Renal pelvis (tissue), 4 donors: Measurements from ENCODE around the gene STK39. TPM values are rescaled to one million over a fixed set of nuclear protein-coding genes. Genes with fewer than 3 reads are reported as not detected.
"Not testable (repeated sequence)": the region's sequence is repeated elsewhere in the genome, so short reads cannot be mapped to it uniquely, and the experiment has no call there.

Experiments
- DNase-seq: peaks from one replicate; pipeline ENCODE4 v3.0.0-alpha.2; 2013
- polyA plus RNA-seq, 3 donors: library from polyadenylated mRNA; unstranded; fragments of 120-200 nt; gene quantifications; one replicate each; pipeline ENCODE4 v1.2.1, GENCODE V29; 2013; ENCODE audit not compliant: insufficient read length in 3 of 3

STK39 gene
- polyA plus RNA-seq, 3 donors, result 28.7 to 30.0 (median 30.0) TPM

DNA sequence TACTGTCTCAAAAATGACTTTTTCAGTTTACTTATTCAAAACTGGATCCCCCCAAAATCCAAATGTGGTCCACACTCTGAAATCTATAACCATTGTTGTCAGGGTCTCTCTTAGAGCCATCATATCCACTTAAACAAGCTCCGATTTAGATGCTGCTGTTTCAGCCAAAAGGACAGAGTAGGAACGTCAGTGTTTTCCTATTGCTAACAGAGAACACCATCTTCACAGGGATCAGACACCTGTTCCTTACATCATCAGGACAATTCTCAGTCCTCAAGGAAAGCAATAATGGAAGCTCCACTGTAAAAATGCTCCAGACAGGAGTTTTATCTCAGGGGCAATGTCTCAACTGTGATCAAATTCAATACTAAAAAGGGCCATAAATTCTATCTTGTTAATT, 155.4 kb downstream of the STK39 start:
- no peak for DNase-seq

GRCh38 chr2:168090366-168091135, 156.8 kb downstream of the STK39 start:
- no peak for DNase-seq

- DNase-seq, result no peak
Observed at GRCh38 chr2:168089200-168089599, 158.2 kb downstream of the STK39 start.

GRCh38 chr2:168087401-168087800, 160.0 kb downstream of the STK39 start:
- peak; percentile 43 for DNase-seq

DNA sequence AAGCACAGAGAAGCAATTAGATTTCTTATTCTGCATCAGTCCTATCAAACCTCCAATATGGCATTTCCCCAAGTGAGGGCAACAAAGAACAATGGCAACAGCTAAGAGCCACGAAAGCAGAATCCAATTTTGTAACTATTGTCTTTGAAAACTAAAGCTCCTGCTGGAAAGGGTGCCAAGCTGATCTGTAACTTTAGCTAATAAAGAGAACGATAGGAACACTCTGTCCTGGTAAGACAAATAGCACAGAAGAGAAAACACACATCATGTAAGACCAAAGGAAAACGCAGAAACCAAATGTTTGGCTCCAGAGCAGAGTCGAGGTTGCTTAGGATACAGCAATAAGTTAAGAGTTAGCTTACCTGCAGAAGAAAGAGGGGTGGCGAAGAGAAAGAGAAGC, 160.5 kb downstream of the STK39 start:
- DNase-seq, result no peak

GRCh38 chr2:168085801-168086361, 161.5 kb downstream of the STK39 start:
- no peak for DNase-seq

DNA sequence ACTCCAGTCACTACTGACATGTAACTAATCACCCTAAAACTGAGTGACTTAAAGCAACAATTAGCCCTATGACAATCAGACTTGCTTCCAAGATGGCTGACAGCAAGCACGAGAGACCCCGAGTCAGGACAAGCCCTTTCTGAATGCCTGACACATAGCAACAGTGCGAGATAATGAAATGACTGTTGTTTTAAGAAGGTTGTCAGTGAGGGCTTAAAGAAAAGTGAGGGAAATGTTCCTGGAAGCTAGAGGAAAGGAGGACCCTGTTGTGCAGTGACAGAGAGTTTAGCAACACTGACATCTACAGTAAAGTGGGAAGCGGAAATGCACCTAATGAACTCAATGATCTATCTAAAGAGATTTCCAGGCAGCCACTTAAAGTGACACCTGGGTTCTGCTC, 163.1 kb downstream of the STK39 start:
- DNase-seq, result no peak

DNA sequence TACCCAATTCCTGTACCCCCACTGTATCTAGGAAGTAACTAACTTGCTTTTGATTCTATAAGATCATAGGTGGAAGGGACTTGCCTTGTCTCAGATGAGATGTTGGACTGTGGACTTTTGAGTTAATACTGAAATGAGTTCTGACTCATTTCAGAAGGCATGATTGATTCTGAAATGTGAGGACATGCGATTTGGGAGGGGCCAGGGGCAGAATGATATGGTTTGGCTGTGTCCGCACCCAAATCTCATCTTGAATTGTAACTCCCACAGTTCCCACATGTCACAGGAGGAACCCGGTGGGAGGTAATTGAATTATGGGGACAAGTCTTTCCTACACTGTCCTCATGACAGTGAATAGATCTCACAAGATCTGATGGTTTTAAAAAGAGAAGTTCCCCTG, 165.9 kb downstream of the STK39 start:
- not testable (repeated sequence) for DNase-seq

DNA sequence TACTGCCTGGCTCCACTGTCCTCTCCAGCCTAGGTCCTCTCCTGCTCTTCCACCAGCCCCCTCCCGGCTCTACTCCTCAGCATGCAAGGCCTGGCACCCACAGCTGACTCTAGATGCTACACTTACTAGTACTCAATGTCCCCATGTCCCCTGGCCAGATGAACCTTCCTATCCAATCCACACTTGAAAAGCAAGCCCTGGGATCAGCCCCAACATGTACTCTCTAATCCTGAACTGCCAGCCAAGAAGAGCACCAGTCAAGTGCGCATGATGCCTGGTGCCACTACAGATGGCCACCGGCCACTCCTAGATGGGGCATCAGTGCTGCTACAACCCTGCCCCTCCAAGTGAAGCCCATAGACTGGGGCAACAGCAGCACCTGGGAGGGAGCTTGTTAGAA, 168.2 kb downstream of the STK39 start:
- DNase-seq, result no peak

DNA sequence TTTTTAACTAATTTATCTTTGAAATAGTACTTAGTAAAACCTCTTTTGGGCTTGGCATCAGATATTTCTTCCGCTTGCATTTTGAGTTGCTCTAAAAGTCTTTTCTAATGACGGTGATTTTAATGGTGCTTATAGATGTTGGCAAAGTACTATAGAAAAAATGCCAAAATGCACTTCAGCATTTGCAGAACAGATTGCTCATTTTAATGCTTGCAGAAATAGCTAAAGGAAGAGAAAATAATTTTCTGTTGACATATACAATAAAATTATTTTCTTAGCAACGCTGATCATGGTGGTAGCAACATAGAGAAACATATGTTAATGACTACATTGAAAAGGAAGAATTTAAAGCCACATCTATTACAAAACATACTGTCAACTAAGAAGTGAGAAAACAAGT, 170.7 kb downstream of the STK39 start:
- no peak for DNase-seq

DNA sequence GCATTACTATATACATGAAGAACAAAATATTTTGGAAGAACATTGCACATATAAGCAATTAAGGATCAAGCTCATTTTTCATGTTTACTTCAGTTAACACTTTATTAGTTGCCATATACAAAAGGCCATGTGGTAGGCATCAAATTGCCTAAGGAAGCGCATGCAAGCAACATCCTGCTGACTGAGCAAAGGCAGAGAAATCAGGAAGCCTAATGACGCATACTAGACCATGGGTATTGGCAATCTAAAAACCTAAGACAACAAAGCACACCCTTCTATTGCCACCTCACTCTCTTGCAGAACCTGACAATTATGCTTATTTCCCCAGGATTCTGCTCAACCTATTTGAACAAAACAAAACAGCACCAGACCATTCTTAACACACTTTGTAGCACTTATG, 171.9 kb downstream of the STK39 start:
- DNase-seq, result no peak

GRCh38 chr2:168072626-168073303, 174.6 kb downstream of the STK39 start:
- DNase-seq, result no peak

DNA sequence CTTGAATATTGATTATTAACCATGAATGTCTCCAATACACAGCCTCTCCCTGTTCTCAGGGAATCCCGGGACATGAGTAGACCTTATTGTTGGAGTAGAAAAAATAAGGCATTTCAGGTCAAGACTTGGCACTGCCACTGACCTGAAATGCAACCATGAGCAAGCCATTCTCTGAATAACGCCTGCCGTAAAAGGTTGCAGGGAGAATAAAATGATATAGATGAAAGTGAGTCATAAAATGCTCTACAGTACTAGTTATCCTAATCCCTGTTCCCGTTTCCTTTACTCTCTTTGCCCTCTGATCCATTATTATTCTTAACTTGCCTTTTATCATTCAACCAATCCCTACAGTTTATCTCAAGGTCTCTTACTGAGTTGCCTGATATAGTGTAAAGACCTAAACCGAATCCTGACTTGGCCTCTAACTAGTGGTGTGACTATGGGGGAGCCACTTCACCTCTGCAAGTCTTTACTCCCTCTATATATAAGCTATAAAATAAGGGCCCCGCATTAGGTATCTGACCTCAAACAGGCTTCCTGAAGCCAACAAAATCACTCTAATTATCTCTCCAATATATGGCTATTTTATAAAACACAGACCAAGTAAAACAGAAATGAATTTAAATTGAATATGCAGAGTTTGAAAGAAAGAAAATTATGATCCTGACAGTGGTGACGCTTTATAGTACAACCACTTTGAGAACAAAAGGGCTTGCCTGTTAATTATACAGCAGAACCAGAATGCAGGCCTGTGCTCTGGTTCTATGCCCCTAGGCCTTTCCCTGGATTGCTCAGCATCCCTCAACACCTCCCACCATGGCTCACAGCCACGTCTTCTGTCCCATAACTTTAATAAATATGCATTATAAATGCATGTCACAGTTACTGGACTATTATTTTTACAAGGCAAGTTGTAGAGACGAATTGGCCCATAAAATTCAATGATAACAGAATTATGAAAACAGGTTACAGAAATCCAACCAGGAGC, 183.1 kb downstream of the STK39 start:
- DNase-seq, result no peak

- no peak for DNase-seq
Observed at GRCh38 chr2:168062936-168063335, 184.5 kb downstream of the STK39 start.

- DNase-seq, result no peak
Observed at GRCh38 chr2:168062054-168062453, 185.3 kb downstream of the STK39 start.

GRCh38 chr2:168060986-168061750, 186.2 kb downstream of the STK39 start:
- DNase-seq, result no peak

DNA sequence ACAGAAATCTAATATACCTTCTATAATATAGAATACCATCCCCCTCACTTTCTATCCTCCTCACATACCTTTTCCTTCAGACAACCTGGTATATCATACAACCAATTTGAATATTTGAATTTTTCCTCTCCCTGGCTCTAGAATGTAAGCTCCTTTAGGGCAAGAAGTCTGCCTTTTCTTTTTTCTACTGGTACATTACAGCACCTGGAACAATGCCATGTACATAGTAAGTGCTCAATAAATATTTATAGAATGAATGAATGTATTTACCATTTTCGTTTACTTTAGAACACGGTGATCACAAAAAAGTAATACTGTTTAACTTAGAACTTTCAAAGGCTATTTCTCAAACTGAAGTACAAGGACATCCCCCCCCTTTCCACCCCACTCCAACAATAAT, 187.6 kb downstream of the STK39 start:
- DNase-seq, result no peak

- DNase-seq, result no peak
Observed at GRCh38 chr2:168058675-168059074, 188.7 kb downstream of the STK39 start.

DNA sequence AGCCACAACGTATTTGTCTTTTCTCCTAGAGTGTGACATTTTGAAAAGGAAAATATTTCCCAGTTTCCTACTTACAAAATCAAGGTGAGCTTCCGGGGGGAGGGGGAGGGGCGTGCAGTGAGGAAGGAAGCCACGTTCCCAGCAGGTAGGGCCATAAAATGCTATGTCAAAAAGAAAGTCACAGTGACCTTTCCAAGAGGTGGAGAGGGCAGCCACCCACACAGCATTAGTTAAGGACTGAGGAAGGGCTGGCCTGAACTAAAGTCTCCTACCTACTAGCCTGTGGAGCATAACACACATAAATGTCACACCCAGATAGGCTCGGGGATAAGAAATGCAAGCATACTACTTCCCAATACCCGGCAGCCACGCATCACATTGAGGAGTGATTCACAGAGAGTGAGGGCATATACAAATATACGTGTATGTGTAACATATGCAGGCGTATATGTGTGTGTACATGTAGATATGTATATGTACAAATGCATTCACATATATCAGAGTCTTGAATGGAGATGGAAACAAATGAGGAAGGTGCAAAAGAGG, 191.1 kb downstream of the STK39 start:
- DNase-seq, result no peak

DNA sequence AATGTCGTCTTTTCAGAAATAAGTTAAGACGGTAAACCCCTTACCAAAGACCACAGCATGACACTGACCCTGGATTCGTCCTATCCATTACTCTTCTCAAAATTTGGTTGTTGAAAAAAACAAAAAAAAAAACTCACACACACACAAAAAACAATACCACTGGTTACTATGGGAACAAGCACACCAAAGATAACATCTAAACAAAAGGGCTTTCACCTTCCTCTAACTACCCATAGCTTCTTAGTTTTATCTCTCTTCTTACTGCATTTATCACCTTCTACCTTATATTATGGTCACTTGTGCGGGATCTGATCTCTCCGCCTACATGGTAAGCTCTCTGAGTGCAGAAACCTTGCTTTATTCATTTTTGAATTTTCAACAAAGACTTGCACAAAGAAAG, 192.7 kb downstream of the STK39 start:
- no peak for DNase-seq

- DNase-seq, result no peak
Observed at GRCh38 chr2:168053676-168054075, 193.7 kb downstream of the STK39 start.
